Measurements from ENCODE around the gene FGFR2.

DNA sequence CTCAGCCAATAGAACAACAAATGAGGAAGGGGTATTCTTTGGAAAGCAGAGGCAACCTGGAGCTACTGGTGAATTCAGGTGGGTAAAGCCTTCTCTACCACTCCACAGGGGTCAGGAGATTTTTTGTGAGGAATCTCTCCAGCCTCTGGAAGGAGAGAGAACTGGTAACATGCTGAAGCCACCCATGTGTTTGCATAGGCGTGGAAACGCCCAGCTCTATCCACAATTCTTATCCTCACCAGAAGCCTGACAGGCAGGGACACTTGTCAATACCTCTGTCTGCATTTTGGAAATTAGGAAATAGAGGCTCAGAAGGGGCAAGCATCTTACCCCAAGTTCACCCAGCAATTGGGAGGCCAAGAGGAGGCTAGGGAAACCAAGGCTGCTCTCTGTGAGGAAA, 133.7 kb downstream of the FGFR2 start:
- TF ChIP-seq, protein P1, sequence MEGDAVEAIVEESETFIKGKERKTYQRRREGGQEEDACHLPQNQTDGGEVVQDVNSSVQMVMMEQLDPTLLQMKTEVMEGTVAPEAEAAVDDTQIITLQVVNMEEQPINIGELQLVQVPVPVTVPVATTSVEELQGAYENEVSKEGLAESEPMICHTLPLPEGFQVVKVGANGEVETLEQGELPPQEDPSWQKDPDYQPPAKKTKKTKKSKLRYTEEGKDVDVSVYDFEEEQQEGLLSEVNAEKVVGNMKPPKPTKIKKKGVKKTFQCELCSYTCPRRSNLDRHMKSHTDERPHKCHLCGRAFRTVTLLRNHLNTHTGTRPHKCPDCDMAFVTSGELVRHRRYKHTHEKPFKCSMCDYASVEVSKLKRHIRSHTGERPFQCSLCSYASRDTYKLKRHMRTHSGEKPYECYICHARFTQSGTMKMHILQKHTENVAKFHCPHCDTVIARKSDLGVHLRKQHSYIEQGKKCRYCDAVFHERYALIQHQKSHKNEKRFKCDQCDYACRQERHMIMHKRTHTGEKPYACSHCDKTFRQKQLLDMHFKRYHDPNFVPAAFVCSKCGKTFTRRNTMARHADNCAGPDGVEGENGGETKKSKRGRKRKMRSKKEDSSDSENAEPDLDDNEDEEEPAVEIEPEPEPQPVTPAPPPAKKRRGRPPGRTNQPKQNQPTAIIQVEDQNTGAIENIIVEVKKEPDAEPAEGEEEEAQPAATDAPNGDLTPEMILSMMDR (IDR thresholded peaks at IDR 0.05 in 2 of 3, conservative IDR thresholded peaks at IDR 0.05 in 1 of 3; ENCODE audit: insufficient read depth in 2 of 3, low read depth in 1 of 3, low read length in 3 of 3), result no peak
- no peak for TF ChIP-seq POLR2A (conservative IDR thresholded peaks at IDR 0.05)
- TF ChIP-seq MECOM (CRISPR knock-in tag; IDR thresholded peaks at IDR 0.05), result no peak
- TF ChIP-seq TCF7L2 (IDR thresholded peaks at IDR 0.05; ENCODE audit: low read depth, low read length), result no peak
